NOMO-1 treated with dmso at 0.1 percent for 144 hours (cell line): Measurements from ENCODE around the gene PEX19.

Experiments
- DNase-seq: peaks from one replicate; lab custom pipeline; 2025; ENCODE audit not compliant: unreplicated experiment; lab: John Stamatoyannopoulos, UW

The PEX19 gene

GRCh38 chr1:160239582-160240299 is 45.2 kb downstream of the PEX19 start:
- no peak for DNase-seq

DNA sequence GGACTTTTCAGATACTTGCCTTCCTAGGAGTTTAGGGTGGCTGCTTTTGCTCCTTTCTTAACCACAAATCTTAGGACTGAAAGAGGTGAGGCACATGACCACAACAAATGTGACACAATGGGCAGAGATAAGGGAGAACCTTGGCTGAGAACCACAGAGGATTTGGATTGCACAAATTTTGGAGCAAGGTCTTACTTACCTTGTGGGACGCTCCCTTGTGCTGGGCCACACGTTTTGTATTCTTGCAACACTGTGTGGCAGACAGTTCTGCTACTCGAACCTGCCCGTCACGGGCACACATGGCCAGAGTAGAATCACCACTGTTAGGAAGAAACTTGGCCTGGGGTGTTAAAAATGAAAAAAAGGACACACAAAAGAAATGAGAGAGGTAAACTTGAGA is 46.5 kb downstream of the PEX19 start:
- DNase-seq: no peak

- no peak for DNase-seq
Measured at GRCh38 chr1:160237558-160237957, 47.4 kb downstream of the PEX19 start.

DNA sequence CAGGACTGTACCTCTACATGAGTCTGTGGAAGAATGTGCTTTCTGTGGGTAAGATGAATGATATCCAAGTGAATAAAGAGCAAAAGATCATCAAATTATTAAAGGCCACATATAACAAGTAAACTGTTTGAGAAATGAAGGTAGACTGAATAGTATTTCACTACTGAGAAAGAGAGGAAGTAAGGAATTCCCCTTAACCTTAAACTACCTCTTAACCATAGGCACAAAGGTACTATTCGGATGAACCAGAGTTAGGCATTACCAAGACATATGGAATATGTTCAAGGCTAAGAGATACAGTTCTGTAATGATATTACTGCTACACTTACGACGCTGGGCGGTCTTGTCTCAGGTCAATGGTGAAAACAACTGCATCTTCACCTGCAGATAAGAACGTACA is 48.1 kb downstream of the PEX19 start:
- no peak for DNase-seq

DNA sequence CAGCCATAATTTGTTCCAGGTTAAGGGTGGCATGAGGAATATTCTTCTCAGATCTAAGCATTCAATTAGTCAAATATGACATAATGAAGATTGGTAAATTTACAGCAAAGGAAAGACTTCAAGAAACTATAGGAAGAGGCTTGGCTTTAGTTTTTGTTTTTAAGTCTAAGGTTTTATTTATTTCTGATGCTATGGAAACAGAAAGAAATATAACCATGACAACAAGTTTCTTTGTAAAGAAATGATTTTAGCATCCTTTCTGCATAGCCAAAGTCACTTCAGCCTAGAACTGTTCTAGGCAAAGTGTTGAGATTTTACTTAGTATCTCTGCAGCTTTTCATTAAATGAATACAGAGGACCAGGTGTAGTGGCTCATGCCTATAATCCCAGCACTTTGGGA is 52.0 kb downstream of the PEX19 start:
- no peak for DNase-seq

DNA sequence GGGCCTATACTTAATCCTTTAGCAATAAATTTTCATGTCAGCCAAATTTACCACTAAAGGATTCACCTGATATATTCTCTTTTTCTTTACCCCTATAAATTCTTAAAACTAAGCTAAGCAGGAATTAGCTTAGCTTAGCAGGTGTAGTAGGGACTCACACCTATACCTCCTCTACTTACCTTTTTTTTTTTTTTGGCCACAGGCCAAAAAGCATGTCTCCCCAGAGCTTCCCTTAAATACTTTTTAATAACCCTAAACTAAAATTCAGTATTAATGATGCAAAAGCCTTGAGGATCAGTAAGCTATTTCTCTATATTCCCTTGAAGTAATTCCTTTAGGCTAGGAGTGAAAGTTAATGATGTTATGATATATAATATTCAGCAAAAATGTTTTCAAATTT is 56.5 kb downstream of the PEX19 start:
- DNase-seq: no peak

DNA sequence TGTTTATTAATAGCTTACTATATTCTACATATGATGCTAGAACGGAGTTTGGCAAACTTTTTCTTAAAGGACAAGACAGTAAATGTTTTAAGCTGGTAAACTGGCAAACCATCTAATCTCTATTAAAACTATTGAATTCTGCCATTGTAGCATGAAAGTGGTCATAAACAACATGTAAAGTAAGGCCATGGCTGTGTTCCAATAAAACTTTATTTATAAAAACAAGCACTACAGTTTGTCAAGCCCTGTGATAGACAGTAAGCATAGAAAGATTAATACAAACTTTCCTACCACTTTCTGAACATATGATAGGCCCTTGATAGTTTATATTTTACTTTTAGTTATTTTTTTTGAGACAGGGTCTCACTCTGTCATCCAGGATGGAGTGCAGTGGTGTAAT is 57.4 kb downstream of the PEX19 start:
- no peak for DNase-seq

DNA sequence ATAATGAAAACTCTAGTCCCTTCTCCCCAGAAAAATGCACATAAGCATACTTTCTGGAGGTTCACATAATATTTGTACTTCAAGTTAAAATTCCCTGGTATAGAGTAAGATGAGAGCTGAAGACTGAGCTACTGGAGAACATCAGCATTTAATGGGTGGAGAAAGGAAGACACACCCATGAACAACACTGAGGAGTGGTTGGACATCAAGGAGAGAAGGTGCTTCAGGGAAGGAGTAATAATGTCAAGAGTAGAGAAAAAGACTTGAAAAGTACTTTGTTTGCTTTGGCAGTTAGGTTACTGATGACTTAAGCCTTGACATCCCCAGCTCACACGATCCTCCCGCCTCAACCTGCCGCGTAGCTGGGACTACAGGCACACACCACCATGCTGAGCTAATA is 57.9 kb downstream of the PEX19 start:
- DNase-seq: no peak
